SK-N-SH (cell line): ENCODE data around the gene KRT14. TPM values are rescaled to one million over a fixed set of nuclear protein-coding genes. Genes with fewer than 3 reads are reported as not detected.
"Not testable (repeated sequence)": the region's sequence is repeated elsewhere in the genome, so short reads cannot be mapped to it uniquely, and the experiment has no call there.

Source experiments
- CTCF ChIA-PET: fragments of 300-600, 350-600 bp; formaldehyde crosslinking; extraction: SDS; loops from one replicate; lab custom pipeline; 2021; lab: Yijun Ruan, JAX
- POLR2A ChIA-PET: fragments of 350-600 bp; sonication (Branson Sonifier 250); formaldehyde crosslinking; extraction: SDS; loops from one replicate; lab custom pipeline; 2020; ENCODE audit warnings: antibody characterized with exemption, inconsistent platforms; lab: Yijun Ruan, JAX
- DNase-seq: peaks from one replicate; pipeline ENCODE4 v3.0.0; 2012
- H2AFZ ChIP-seq: fragments of 200-600 bp; sonication (generic); 2 replicates; pipeline ENCODE4 v1.8.1; 2016; ENCODE audit warnings: antibody characterized with exemption, mild to moderate bottlenecking, low read depth
- H3F3A ChIP-seq: fragments of 200-600 bp; sonication (generic); replicated peaks from 2 replicates; pipeline ENCODE3; 2016; ENCODE audit warnings: antibody characterized with exemption, mild to moderate bottlenecking; ENCODE audit not compliant: insufficient read depth
- H3K27ac ChIP-seq, 2 experiments: fragments of 200-500 bp in 1 of 2; fragments of 200-600 bp in 1 of 2; sonication (Bioruptor generic) in 1 of 2; sonication (generic), shearing (Covaris generic) in 1 of 2; 2 replicates each; pipeline versions ENCODE4 v1.5.1 to v1.6.1; 2014 to 2016; ENCODE audit warnings: low read depth in 2 of 2, inconsistent platforms in 1 of 2, low read length in 1 of 2, mild to moderate bottlenecking in 1 of 2, mixed read lengths in 1 of 2
- H3K27me3 ChIP-seq: fragments of 200-600 bp; sonication (generic), shearing (Covaris generic); 2 replicates; pipeline ENCODE4 v1.6.1; 2016; ENCODE audit warnings: mixed run types; ENCODE audit not compliant: insufficient read depth
- H3K36me3 ChIP-seq, 2 experiments: fragments of 200-500 bp in 1 of 2; fragments of 200-600 bp in 1 of 2; sonication (Bioruptor generic) in 1 of 2; sonication (generic) in 1 of 2; replicated peaks in 1 of 2; 2 replicates each; pipeline versions ENCODE3 to v1.5.1; 2014 to 2016; ENCODE audit warnings: low read length in 1 of 2, mild to moderate bottlenecking in 1 of 2; ENCODE audit not compliant: insufficient read depth in 2 of 2, control insufficient read depth in 1 of 2
- H3K4me1 ChIP-seq, 2 experiments: fragments of 200-500 bp in 1 of 2; fragments of 200-600 bp in 1 of 2; sonication (Bioruptor generic) in 1 of 2; sonication (generic), shearing (Covaris generic) in 1 of 2; 2 replicates each; pipeline versions ENCODE4 v1.5.1 to v1.6.1; 2014 to 2016; ENCODE audit warnings: low read depth in 1 of 2, low read length in 1 of 2, mixed run types in 1 of 2; ENCODE audit not compliant: insufficient read depth in 2 of 2, control insufficient read depth in 1 of 2
- H3K4me2 ChIP-seq: fragments of 200-600 bp; sonication (generic), shearing (Covaris generic); 2 replicates; pipeline ENCODE4 v1.6.1; 2017; ENCODE audit warnings: mixed run types
- H3K4me3 ChIP-seq, 2 experiments: fragments of 200-500 bp in 1 of 2; fragments of 200-600 bp in 1 of 2; sonication (Bioruptor generic) in 1 of 2; sonication (generic), shearing (Covaris generic) in 1 of 2; 2 replicates each; pipeline versions ENCODE4 v1.5.1 to v1.8.1; 2014 to 2016; ENCODE audit warnings: low read depth in 2 of 2, inconsistent platforms in 1 of 2, low read length in 1 of 2, mild to moderate bottlenecking in 1 of 2, mixed read lengths in 1 of 2, moderate library complexity in 1 of 2
- H3K79me2 ChIP-seq: fragments of 200-600 bp; sonication (generic); 2 replicates; pipeline ENCODE4 v1.8.1; 2017; ENCODE audit warnings: mild to moderate bottlenecking; ENCODE audit not compliant: insufficient read depth
- H3K9ac ChIP-seq: fragments of 200-600 bp; sonication (generic); 2 replicates; pipeline ENCODE4 v1.6.1; 2017; ENCODE audit warnings: mixed run types
- H3K9me2 ChIP-seq: fragments of 200-600 bp; sonication (generic); 2 replicates; pipeline ENCODE4 v1.6.1; 2017; ENCODE audit warnings: mixed run types
- H3K9me3 ChIP-seq: fragments of 200-600 bp; sonication (generic); 2 replicates; pipeline ENCODE4 v1.6.1; 2017; ENCODE audit warnings: mixed run types, mild to moderate bottlenecking, moderate library complexity
- H4K20me1 ChIP-seq: fragments of 200-600 bp; sonication (generic); 2 replicates; pipeline ENCODE4 v1.6.1; 2017; ENCODE audit warnings: mild to moderate bottlenecking, mixed run types; ENCODE audit not compliant: insufficient read depth
- EP300 ChIP-seq, 2 experiments: IDR thresholded peaks; 2 replicates each; pipeline versions ENCODE4 v1.4.0 to v1.6.1; 2012; ENCODE audit warnings: borderline replicate concordance in 1 of 2, low read depth in 1 of 2, low read length in 1 of 2
- FOXJ3 ChIP-seq: sonication (generic); formaldehyde crosslinking; IDR thresholded peaks from 2 replicates; pipeline ENCODE4 v1.5.1; 2020; ENCODE audit warnings: mild to moderate bottlenecking, missing genetic modification reagents
- POLR2AphosphoS5 ChIP-seq: IDR thresholded peaks from 2 replicates; pipeline ENCODE4 v1.6.1; 2012; ENCODE audit warnings: low read depth, low read length
- RCOR1 ChIP-seq: fragments of 150-350 bp; IDR thresholded peaks from 2 replicates; pipeline ENCODE4 v1.6.1; 2017; ENCODE audit warnings: antibody characterized with exemption, low read length
- REST ChIP-seq: IDR thresholded peaks from 2 replicates; pipeline ENCODE4 v1.6.1; 2012; ENCODE audit warnings: mild to moderate bottlenecking, low read depth, low read length, moderate library complexity
- TAF1 ChIP-seq: IDR thresholded peaks from 2 replicates; pipeline ENCODE4 v1.6.1; 2012; ENCODE audit warnings: low read depth, mild to moderate bottlenecking, low read length, moderate library complexity, borderline replicate concordance
- TEAD4 ChIP-seq: IDR thresholded peaks from 2 replicates; pipeline ENCODE4 v1.4.0; 2012; ENCODE audit warnings: mild to moderate bottlenecking, borderline replicate concordance; ENCODE audit not compliant: insufficient read depth
- USF2 ChIP-seq: fragments of 150-350 bp; IDR thresholded peaks from 2 replicates; pipeline ENCODE4 v1.6.1; 2017; ENCODE audit warnings: antibody characterized with exemption, low read length, low read depth, borderline replicate concordance
- WGBS: methylation state at CpG from one replicate; pipeline ENCODE4 v1.1.6; 2017; ENCODE audit warnings: low lambda C conversion rate; 5-methylcytosine and 5-hydroxymethylcytosine counted together
- polyA plus RNA-seq, 3 experiments: library from polyadenylated mRNA; depleted of rRNA; stranded (reverse); fragments of >200 nt; gene quantifications; 2 replicates each; pipeline ENCODE4 v1.2.3, GENCODE V29; 2012

Gene KRT14
- polyA plus RNA-seq, 1 of the 3 experiments (the other 2 are of a cell fraction) = not detected

DNA sequence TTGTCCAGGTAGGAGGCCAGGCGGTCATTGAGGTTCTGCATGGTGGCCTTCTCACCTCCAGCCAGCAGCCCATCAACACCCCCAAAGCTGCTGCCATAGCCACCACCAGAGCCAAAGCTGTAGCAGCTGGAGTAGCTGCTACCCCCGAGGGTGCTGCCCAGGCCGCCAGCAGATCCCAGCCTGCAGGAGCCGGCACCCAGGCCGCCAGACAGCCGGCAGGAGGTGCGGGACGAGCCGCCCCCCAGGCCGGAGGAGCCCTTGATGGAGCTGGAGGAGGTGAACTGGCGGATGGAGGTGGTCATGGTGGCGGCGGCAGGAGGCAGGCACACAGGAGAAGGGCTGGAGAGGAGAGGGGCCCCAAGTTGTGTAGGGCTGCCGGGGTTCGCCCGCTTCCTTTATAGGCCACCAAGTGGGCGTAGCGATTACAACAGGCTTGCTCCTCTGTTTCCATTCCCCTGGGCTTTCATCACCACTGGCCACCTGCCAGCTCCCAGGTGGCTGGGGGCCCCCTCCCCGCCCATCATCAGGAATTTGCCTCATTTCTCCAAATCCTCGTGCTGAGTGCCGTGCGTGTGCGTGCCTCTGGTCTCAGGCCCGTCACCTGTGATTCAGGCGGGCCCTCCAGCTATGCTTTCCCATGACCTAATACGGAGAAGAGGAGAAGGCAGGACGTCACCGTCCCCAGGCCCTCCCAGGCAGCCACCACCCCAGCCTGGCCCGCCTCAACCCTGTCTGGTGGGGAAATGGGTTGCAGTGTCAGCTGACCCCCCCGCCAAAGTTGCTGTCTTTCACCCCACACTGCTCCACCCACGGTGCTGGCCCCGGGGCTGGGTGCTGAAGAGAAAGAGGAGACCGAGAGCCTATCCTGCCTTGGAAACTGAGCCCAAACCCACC, 37.8 kb upstream of the KRT14 start, which contains the start of gene KRT17 (continued):
- TF ChIP-seq EP300 (IDR thresholded peaks at IDR 0.05; ENCODE audit: borderline replicate concordance in 1 of 2, low read depth in 1 of 2, low read length in 1 of 2) = no peak

DNA sequence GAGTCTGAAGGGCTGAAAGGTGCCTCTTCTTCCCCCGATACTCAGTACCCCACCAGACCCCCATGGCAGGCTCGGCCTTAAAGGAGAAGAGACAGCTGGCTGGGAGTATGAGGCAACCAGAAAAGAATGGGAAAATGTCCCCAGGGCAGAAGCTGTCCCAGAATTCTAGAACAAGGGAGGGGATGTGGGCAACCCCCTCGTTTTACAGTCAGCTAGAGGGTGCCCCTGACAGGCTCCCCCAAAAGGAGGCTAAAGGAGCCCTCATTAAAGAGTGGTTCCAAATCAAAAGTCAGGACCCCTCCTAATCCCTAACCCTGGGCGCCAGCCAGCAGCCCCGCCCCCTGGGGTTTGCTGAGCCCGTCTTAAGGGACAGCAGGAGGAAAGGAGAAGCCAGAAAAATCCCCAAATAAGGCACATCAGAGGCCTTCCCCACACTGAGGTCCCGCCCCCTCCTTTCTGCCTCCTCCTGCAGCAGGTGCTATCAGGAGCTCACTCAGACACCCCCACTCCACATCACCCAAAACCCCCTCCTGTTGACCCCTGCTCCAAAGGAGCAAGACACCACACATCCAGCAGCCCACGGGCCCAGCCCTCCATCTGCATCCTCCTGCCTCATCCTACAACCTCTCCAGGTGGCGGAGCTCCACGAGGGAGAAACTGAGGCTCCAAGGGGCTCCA, 36.6 kb upstream of the KRT14 start:
- H3F3A ChIP-seq, H3K27me3 ChIP-seq, H4K20me1 ChIP-seq, H3K79me2 ChIP-seq, DNase-seq, H3K4me2 ChIP-seq, H3K27ac ChIP-seq, POLR2A ChIA-PET, H3K9me3 ChIP-seq, H3K36me3 ChIP-seq, H3K9ac ChIP-seq, H2AFZ ChIP-seq, H3K9me2 ChIP-seq, H3K4me3 ChIP-seq: not testable (repeated sequence)
- CTCF ChIA-PET = interaction anchor here (1.1 to 2.8 kb wide), 3 partner anchors 25 to 75 kb away, joined by 5 to 14 read pairs (median 5); no protein-coding TSS in a partner anchor
- H3K4me1 ChIP-seq = peaks cover 0 to 13% of the 10 kb centered on the region in 2 experiments; a peak in 1 of 4 replicates
- 23% methylated on average over 8 of the region's 10 CpGs for WGBS

GRCh38 chr17:41622340-41623183, 35.9 kb upstream of the KRT14 start:
- H3K4me1 ChIP-seq = peaks cover 0 to 19% of the 10 kb centered on the region in 2 experiments; a peak in 1 of 4 replicates
- H3K9me2 ChIP-seq, DNase-seq, H2AFZ ChIP-seq, POLR2A ChIA-PET, H3K27me3 ChIP-seq, H3K9me3 ChIP-seq, H3K79me2 ChIP-seq, H3K36me3 ChIP-seq, H3K4me2 ChIP-seq, H3F3A ChIP-seq, H4K20me1 ChIP-seq, H3K4me3 ChIP-seq, H3K27ac ChIP-seq, H3K9ac ChIP-seq: not testable (repeated sequence)
- 52% methylated on average over 14 of the region's 19 CpGs for WGBS
- CTCF ChIA-PET = interaction anchor here (1.6 to 2.8 kb wide), 3 partner anchors 26 to 41 kb away, joined by 5 to 14 read pairs (median 5); no protein-coding TSS in a partner anchor

DNA sequence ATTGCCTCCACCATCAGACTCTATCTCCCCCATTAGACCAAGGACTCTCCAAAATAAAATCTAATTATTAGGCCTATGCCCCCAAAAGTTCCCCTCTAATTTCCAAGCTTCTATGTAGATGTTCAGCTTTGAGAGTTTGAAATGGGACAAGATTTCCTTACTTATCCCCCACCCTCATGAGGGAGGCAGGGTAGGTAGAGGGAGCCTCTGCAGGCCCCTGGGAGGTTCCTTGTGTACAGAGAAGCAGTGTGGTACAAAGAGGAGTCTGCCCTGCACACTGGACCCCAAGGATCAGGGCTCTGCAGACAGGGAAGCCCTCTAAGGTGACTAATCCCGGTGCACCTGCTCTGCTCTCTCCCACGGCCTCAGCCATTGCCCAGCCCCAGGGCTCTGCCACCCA, 35.2 kb upstream of the KRT14 start:
- Histone ChIP-seq H3K9me2 (no peaks in the 10 kb centered on the region), H3K4me3 (no peak overlapping the region), H3K27ac (no peak overlapping the region), H3K36me3 (no peaks in the 10 kb centered on the region), H4K20me1 (no peaks in the 10 kb centered on the region), H2AFZ (no peak overlapping the region), H3K27me3 (no peaks in the 10 kb centered on the region), H3K9me3 (no peaks in the 10 kb centered on the region), H3K9ac (no peak overlapping the region), H3K79me2 (no peaks in the 10 kb centered on the region), H3K4me2 (no peak overlapping the region), H3F3A (no peaks in the 10 kb centered on the region), H3K4me1 (peaks cover 0 to 19% of the 10 kb centered on the region in 2 experiments; a peak in 1 of 4 replicates)
- no peak for DNase-seq
- no CpG with 5 or more reads among the region's 2 CpGs for WGBS
- CTCF ChIA-PET = interaction anchor here (1.6 to 2.1 kb wide), 2 partner anchors 27 to 41 kb away, joined by 5 read pairs; no protein-coding TSS in a partner anchor
- TF ChIP-seq TEAD4 = no peak
- no peak for TF ChIP-seq RCOR1
- no peak for TF ChIP-seq TAF1
- TF ChIP-seq FOXJ3 (CRISPR knock-in tag) = no peak
- TF ChIP-seq POLR2AphosphoS5 = no peak
- no peak for TF ChIP-seq USF2
- TF ChIP-seq REST = no peak
- POLR2A ChIA-PET = interaction anchor here (0.9 kb wide), 1 partner anchor 25 kb away, joined by 3 read pairs; no protein-coding TSS in a partner anchor
